H1 (cell line): Measurements from ENCODE around the gene RPS6KL1.

ENCODE experiments used
- CHD1 ChIP-seq: IDR thresholded peaks from 2 replicates; pipeline ENCODE4 v1.6.1; 2012; ENCODE audit warnings: low read depth, low read length, improper control_type of control experiment
- POLR2A ChIP-seq, 2 experiments: IDR thresholded peaks; 1 replicate in 1 of 2; 2 replicates in 1 of 2; pipeline ENCODE4 v1.6.1; 2011; ENCODE audit warnings: low read depth in 2 of 2, low read length in 2 of 2, mild to moderate bottlenecking in 2 of 2; ENCODE audit errors: control extremely low read depth in 1 of 2
- RXRA ChIP-seq: IDR thresholded peaks from 2 replicates; pipeline ENCODE4 v1.6.1; 2011; ENCODE audit warnings: low read depth, mild to moderate bottlenecking, low read length, moderate library complexity; ENCODE audit not compliant: insufficient read depth
- SIN3A ChIP-seq, 2 experiments: IDR thresholded peaks in 1 of 2; conservative IDR thresholded peaks in 1 of 2; 2 replicates each; pipeline ENCODE4 v1.6.1; 2011 to 2012; ENCODE audit warnings: low read length in 2 of 2, improper control_type of control experiment in 1 of 2, low read depth in 1 of 2, mild to moderate bottlenecking in 1 of 2
- ZNF274 ChIP-seq: IDR thresholded peaks from 2 replicates; pipeline ENCODE4 v1.7.0; 2012; ENCODE audit warnings: low read length, borderline replicate concordance; ENCODE audit errors: extremely low read depth
- TF ChIP-seq, protein P1 (sequence below), 3 experiments: IDR thresholded peaks; 1 replicate in 2 of 3; 2 replicates in 1 of 3; pipeline versions ENCODE4 v1.5.1 to v1.6.1; 2011; ENCODE audit warnings: low read length in 3 of 3, mild to moderate bottlenecking in 3 of 3, inconsistent platforms in 2 of 3, low read depth in 1 of 3, moderate library complexity in 1 of 3; ENCODE audit not compliant: insufficient read depth in 1 of 3; ENCODE audit errors: control extremely low read depth in 1 of 3

DNA sequence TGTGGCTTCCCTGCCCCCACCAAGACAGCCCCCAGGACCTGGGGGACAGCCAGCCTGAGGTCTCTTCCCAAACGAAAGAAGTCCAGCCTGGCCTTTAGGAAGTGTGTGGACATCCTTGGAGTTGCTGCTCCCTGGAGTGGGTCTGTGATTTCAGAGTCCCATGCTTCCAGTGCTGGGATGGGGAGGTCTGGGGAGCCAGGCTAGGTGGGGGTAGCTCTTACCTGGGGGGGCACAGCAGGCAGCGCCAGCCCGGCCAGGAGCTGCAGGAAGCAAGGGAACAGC lies 31.8 kb upstream of the RPS6KL1 start:
- TF ChIP-seq, protein P1, sequence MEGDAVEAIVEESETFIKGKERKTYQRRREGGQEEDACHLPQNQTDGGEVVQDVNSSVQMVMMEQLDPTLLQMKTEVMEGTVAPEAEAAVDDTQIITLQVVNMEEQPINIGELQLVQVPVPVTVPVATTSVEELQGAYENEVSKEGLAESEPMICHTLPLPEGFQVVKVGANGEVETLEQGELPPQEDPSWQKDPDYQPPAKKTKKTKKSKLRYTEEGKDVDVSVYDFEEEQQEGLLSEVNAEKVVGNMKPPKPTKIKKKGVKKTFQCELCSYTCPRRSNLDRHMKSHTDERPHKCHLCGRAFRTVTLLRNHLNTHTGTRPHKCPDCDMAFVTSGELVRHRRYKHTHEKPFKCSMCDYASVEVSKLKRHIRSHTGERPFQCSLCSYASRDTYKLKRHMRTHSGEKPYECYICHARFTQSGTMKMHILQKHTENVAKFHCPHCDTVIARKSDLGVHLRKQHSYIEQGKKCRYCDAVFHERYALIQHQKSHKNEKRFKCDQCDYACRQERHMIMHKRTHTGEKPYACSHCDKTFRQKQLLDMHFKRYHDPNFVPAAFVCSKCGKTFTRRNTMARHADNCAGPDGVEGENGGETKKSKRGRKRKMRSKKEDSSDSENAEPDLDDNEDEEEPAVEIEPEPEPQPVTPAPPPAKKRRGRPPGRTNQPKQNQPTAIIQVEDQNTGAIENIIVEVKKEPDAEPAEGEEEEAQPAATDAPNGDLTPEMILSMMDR (IDR thresholded peaks at IDR 0.05; ENCODE audit: control extremely low read depth in 1 of 3, insufficient read depth in 1 of 3, low read depth in 1 of 3, low read length in 3 of 3) = no peak
- no peak for TF ChIP-seq POLR2A (IDR thresholded peaks at IDR 0.05; ENCODE audit: control extremely low read depth in 1 of 2, low read depth in 2 of 2, low read length in 2 of 2)
- no peak for TF ChIP-seq SIN3A (conservative IDR thresholded peaks at IDR 0.05 in 1 of 2, IDR thresholded peaks at IDR 0.05 in 1 of 2; ENCODE audit: low read depth in 1 of 2, low read length in 2 of 2)
- no peak for TF ChIP-seq ZNF274
- no peak for TF ChIP-seq CHD1
- TF ChIP-seq RXRA = no peak
